DMS53 treated with DMSO at 0.1 percent for 48 hours (cell line): ENCODE measurements around the gene RPS28.

Experiments used
- DNase-seq: peaks from one replicate; lab custom pipeline; 2025; ENCODE audit not compliant: unreplicated experiment; lab: John Stamatoyannopoulos, UW

The RPS28 gene

DNA sequence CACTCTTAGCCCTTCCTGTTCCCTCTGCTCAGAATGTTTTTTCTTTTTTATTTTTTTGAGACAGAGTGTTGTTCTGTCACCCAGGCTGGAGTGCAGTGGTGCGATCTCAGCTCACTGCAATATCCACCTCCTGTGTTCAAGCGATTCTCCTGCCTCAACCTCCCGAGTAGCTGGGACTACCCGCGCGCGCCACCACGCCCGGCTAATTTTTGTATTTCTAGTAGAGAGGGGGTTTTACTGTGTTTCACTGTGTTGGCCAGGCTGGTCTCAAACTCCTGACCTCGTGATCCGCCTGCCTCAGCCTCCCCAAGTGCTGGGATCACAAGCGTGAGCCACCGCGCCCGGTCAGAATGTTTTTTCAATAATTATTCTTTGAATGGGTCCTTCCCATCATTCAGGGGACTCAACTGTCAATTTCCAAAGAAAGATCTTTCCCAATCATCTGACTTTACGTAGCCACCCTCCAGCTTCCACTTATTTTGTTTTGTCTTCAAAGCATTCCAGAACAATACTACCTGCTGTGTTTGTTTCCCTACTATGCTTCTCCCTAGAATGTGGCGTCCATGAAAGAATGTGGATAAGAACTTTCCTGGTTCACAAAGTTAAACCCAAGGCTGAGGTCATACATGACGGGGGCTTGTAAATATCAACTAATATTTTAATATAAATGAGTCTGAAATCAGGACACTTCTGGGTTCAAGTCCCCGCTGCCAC, 1.3 kb upstream of the RPS28 start:
- no peak for DNase-seq

DNA sequence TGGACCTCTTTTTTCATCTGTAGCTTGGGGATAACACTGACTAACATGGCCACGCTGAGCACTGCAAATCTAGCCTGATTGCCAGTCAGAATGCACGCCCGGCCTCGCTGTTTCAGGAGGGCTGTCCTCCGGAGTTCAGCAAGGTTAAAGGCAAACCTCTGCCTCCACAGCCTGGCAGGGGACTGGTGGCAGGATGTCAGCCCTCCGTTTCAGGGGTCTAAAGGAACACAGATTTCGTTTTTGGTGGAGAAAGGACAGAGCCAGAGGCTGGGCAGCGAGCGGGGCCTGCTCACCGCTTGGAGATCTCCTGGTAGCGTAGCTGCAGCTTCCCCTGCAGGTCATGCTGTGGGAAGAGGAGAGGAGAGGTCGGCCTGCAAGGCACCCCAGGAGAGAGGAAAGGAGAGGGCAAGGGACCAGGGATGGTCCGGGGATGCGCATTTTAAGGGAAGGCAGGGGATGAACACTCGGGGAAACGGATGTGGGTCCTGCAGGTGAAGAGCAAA, 681 bp upstream of the RPS28 start:
- no peak for DNase-seq

DNA sequence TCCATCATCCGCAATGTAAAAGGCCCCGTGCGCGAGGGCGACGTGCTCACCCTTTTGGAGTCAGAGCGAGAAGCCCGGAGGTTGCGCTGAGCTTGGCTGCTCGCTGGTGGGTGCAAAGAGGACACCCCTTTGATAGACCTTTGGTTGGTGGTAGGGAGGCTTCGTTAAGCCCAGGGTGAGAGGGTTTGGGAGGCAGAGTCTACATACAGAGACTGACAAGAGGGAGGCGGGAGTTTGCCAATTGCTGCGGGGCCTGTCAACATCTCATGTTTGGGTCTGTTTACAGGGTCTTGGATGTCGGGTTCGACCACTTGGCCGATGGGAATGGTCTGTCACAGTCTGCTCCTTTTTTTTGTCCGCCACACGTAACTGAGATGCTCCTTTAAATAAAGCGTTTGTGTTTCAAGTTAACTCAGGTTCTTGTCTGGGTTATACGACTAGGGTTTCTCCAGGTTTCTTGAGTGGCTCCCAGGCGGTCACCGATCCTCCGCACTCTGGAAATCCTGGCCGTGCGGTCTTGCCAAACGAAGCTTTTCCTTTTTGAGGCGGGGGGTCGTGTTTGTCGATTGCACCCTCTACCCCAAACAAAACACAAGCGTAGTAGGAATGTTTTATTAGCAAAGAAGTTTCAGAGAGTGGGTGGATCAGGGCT, 816 bp downstream of the RPS28 start:
- DNase-seq: no peak

DNA sequence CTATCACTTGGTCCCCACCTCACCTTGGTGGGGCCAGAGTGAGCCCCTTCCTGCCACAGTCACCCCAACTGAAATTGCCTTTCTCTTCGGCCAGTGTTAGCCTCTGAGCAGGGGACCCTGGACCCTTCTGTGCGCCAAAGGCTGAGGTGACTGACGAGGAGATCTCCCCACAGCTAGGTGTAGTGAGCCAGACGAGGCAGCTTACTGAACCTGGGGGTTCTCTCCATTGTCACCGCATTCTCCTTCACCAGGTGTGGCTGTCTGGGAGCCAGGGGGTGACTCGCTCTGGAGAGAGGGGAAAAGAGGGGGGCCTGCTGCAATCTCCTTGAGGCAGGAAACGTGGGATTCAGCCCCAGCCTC, 1.3 kb downstream of the RPS28 start:
- no peak for DNase-seq

DNA sequence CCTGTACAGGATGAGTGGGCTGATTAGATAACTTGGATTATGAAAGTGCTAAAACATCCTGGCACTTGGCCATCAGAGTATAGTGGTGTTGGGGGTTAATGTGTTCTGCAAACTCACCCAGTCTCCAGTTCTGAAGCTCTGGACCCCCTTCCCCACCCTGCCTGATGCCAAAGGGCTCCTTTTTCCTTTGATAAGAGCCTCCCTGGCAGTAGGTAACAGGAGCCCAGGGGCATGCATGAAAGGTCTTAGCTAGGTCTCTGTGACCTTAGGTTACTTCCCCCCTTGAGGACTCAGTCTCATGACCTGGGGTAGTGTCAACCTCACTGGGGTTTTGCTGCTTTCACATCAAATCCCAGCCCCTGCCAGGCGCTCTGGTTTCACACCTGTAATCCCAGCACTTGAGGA, 2.5 kb downstream of the RPS28 start:
- no peak for DNase-seq

DNA sequence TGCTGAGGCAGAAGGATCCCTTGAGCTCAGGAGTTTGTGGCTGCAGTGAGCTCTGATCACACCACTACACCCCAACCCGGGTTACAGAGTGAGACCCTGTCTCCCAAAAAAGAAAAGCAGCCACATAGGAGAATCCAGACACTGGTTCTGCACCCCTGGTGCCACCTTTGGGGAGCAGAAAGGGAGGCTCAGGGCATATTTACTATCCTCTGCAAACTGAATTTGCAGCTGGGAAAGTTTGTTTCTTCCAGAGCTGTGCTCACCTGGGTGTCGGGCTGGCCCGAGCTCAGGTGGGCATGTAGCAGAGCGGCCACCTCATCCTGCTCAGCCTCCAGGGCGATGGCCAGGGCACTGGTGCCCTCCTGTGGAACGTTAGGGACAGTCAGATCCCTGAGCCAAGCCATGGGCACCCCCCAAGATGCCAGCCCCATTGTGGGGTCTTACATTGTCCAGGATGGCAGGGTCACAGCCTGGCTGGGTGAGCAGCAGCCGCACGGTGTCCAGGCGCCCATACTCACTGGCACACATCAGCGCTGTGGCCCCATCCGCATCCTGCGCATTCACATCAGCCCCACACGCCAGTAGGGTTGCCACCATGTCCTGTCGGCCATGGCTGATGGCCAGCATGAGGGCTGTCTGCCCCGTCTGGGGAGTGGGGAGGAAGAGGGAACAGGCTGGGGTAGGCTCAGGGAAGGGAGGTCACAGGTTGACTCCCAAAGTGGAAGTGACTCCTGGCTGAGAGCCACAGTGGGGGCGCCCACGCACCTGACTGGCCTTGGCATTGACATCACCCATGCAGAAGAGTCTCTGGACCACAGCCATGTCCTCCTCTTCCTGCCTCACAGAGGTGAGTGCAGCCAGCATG, 3.1 kb downstream of the RPS28 start:
- peak; percentile 46 for DNase-seq

DNA sequence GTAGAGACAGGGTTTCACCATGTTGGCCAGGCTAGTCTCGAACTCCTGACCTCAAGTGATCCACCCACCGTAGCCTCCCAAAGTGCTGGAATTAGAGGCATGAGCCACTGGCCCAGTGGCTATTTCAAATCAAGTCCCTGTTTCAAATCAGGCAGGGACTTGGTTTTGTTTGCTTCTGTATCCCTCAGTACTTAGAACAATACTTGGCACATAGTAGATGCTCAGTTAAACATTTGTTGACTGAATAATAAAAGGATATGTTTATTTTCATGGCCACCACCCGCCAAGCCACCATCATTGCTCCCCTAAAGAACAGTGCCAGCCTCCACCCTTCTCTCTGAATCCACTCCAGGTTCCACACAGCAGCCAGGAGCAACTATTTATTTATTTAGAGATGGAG, 4.2 kb downstream of the RPS28 start:
- DNase-seq: no peak

DNA sequence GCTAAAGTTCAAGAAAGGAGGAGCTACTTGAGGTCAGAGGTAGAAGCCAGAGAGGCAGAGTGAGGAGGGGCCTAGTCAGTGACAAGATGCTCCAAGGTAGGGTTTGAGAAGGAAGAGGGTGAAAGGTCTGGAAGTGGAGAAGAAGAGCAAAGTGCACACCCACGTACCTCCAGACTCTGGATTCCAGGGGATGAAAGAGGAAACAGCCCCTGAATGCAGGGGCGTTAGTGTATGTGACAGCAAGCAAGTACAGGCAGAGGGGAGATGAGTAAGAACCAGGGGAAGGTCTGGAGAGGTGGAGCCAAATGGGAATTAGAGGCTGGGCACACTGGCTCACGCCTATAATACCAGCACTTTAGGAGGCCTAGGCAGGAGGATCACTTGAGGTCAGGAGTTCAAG, 8.7 kb downstream of the RPS28 start:
- no peak for DNase-seq

DNA sequence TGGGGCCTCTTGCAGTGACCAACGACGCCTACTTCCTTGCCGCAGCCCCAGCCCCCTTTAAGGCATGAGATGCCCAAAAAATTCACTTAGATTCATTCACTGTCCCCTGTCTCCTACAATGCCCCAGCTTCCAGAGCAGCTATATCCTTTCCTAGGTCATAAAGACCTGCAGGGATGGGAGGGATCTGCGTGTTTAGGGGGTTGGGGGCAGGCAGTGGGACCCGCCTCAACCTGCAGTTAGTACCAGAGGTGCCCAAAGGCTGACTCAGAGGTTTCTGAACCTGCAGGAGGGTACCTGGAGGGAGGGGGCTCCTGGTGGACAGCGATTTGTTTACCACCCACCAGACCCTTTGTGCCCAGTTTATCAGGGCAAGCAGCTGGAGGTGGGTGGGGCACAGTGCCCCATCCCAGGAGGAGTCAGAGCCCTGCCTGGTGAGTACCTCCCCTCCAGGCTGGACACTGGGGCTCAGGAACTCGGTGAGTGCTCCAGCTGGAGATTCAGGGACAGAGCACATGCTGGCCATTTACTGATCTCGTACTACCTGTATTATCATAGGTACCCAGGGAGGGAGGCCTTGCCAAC, 10.1 kb downstream of the RPS28 start:
- no peak for DNase-seq

DNA sequence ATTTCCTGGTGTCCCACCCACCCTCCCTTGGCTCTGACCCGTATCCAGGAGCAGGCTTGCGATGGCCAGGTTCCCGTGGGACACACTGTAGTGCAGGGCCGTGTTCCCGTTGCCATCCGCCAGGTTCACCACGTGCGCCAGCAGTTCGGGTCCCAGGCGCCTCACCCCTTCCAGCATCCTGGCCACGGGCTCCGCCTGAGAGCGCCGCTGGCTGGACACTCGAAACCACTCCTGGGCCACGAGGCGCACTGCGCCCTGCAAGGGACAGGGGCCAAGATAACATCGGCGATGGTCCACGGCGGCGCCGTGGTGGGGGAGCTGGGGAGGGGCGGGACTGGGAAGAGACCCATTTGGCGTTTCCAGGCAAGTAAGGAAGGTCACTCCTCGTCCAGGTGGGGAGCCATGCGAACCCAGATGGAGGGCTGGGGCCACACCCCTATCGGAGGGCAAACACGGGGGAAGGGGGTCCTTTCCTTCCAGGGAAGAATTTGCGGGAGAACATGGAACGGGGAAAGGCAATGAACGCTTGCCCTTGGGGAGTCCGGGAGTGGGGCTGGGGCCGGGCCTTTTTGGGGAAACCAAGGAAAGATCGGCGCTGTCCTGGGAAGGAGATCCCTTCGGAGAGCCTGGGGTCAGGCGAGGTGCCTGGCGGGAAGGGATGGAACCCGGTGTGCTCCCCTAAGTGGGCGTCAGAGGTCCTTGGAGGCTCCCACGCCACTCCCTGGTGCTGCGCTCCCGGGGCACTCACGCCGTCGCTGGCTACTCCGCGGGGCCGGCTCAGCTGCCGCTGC, 11.9 kb downstream of the RPS28 start:
- no peak for DNase-seq

DNA sequence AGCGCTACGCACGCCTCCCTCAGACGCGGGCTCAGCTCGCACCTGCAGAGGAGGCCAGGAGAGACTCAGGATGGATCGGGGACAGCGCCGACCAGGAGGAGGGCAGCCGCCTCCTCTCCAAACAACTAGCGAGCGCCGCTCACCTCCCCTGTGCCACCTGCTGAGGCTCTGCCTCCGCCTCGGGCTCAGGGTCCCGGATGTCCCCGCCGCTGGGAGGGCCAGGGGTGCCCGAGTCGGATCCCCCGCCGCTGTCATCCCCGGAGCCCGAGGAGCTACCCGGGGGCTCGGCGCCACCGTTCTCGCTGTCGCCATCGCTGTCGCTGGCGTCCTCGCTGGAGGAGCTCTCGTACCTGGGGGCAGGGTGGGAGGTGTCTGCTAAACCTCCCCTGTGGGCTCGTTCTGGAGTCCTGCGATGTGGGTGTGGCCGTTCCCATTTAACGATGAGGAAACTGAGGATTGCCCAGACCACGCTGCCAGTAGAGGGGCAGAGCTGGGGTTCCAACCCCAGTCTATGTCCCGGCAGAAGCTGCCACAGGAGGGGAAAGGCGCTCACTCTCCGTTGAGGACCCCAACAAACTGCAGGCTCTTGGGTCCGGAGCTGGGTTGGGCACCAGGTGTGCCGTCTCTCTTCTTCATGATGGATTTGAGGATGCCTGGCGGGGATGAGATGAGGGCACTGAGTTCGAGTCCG, 12.6 kb downstream of the RPS28 start:
- no peak for DNase-seq

DNA sequence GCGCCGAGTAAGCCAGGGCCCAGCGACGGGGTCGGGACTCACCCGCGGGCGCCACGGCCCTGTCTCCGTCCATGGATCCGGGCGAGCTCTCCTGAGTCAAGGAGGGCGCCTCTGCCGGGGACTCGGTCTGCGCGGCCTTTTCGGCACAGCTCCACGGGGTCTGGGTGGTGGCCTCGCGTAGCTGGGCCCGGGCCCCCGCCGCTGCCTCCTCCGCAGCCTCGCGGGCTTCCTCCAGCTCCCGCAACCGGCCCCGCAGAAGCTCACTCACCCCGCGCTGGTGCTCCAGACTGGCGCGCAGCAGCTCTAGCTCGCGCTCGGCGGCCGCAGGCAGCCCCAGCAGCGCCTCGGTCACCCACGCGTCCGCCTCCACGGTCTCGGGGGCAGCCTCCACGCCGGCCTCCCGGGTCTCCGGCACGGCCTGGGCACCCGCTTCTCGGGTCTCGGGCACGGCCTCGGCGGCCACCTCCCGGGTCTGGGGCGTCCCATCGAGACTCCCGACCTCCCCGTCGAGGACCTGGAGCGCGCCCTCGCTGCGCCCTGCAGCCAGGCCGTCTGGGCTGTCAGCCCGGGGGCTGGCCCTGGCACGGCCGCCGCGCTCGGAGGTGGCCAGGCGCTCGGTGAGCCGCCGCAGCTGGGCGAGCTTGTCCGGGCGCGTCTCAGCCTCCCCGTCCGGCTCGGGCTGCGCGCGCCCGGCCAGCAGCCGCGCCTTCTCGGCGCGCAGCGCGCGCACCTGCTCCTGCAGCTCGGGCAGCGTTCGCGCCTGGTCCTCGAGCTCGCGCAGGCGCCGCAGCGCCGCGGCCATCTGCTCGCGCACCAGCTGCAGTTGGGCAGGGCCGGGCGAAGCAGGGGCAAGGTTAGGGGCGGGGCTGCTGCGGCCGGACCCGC, 13.4 kb downstream of the RPS28 start:
- DNase-seq: peak; percentile 82

DNA sequence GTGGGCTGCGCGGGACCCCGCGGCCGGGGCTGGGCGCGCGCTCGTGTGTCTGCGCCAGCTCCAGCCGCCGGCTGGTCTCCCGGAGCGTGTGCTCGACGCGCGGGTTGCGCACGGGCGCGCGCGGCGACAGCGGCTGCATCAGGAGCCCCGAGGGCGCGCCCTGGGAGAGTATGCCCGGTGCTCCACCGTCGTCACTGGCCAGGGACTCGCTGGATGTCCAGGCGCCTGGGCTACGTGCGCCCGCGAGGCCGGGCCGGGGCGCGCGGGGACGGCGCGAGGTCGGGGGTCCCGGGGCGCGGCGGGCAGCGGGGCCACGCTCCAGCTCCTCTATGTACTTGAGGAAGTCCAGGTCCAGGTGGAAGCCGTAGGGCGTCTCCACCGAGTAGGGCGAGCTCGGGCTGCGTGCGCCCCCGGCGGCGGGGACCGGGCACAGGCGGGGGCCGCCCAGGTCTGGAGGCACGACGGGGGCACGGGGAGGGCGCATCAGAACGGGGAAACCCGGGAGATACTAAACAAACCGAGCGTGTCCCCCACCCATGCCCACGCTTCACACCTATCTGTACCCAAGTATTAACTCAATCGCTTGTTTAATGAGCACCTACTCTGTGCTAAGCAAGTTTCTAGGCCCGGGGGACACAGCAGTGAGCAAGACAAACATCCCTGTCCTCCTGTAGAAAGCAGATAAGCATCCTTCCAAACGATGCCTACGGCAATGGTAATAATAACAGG, 14.2 kb downstream of the RPS28 start:
- peak; percentile 82 for DNase-seq

DNA sequence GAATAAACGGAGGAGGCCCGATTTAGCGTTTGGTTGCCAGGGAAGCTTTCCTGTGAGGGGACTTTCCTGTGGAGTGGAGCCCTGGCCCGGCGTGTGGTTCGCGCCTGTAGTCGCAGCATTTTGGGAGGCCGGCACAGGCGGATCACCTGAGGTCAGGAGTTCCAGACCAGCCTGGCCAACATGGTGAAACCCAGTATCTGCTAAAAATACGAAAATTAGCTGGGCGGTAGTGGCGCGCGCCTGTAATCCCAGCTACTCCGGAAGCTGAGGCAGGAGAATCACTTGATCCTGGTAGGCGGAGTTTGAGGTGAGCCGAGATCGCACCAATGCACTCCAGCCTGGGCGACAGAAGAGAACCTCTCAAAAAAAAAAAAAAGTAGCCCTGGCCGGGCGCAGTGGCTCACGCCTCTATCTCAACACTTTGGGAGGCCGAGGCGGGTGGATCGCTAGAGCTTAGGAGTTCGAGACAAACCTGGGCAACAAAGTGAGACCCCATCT, 14.8 kb downstream of the RPS28 start:
- peak; percentile 18 for DNase-seq

DNA sequence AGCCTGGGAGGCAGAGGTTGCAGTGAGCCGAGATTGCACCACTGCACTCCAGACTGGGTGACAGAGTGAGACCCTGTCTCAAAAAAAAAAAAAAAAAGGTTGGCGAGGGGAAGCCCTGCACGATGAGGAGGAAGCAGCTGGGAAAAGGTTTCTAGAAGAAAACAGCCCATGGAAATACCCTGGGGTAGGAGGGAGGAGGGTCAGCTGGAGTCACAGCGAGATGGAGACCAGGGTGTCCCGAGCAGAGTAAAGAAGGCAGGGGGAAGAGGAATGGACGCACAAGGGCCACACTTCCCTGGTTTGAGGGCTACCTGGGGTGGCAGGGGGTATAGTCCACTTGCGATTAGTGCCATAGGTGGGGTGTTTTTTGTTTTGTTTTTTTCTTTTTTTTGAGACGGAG, 15.4 kb downstream of the RPS28 start:
- no peak for DNase-seq

DNA sequence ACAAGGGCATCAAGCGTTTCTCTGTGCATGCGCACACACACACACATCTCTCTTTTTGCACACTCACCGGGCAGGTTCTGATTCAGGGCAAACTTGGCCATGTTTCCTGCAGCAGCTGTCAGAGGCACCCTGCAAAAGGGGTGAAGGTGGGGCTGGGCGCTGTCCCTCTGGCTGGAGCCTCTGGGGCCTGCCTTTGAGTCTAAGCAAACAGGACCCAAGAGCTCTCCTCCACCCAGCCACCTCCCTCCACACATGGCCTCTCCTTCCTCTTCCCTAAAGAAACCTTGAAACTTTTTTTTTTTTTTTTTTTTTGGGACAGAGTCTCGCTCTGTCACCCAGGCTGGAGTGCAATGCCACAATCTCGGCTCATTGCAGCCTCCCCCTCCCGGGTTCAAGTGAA, 16.4 kb downstream of the RPS28 start:
- no peak for DNase-seq

DNA sequence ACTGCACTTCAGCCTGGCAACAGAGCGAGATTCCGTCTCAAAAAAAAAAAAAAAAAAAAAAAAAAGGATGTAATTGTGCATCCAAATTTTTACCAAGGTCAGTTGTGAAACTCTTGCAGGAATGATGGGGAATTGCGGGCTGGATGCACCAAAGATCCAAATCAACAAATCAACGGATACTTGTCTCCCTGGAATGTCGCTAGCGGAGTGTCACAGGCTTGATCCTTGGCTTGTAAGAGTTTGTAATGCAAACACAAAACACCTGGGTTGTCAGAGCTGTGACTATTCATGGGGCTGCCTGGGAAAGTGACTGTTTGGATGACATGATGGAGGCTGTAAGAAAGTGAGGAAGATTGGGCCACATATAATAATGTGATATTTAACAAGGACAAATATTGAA, 17.5 kb downstream of the RPS28 start:
- no peak for DNase-seq

DNA sequence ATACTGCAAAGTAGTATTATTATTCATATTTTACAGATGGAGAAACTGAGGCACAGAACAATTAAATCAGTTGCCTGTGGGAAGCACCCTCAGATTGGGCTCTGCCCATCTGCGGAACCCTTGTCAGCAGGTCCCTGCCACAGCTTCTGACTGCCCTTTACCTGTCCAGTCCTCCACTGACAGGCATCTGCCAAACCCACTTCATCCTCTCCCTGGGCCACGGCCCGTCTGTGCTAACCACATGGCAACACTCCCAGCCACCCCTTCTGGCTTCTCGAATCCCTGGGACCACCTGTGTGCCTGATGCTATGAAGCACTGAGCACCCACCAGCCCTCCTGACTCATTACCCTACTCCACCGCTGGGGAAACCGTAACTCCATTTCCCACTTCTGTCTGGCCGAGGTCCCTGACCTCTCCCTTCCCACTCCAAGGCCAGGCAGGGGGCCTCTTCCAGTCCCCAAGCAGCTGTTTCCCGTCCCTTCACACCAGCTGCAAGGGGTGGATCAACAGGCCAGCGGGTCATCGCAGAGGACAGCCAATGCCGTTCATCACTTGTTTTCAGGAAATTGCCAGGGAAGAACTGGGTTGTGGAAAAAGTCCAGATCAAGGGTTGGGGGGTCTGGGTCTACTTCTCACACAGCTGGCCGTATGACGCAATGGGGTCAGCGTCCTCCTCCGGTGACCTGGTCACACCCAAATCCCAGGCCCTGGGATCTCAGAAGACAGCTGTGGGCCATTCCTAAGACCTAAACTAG, 19.2 kb downstream of the RPS28 start:
- DNase-seq: no peak
